Right lobe of liver (tissue), 6 donors: Measurements from ENCODE around the gene PTPRD. TPM values are rescaled to one million over a fixed set of nuclear protein-coding genes. Genes with fewer than 3 reads are reported as not detected.

ENCODE experiments used
- ATAC-seq, 4 donors: fragments of 200-7000 bp; cut with Tn5 transposase; one replicate each; pipeline ENCODE4 v1.9.1; 2020; ENCODE audit warnings: mild to moderate bottlenecking in 4 of 4, moderate library complexity in 4 of 4
- DNase-seq, 3 donors: peaks; one replicate each; pipeline ENCODE4 v3.0.0-alpha.2; 2020
- H3K27ac ChIP-seq, 3 donors: fragments of 200-600 bp; one replicate each; pipeline ENCODE4 v1.8.0; 2022
- H3K27me3 ChIP-seq, 2 donors: fragments of 200-600 bp; one replicate each; pipeline ENCODE4 v1.8.0; 2022
- H3K36me3 ChIP-seq, 4 donors: fragments of 200-600 bp; sonication (generic) in 1 of 4; one replicate each; pipeline versions ENCODE4 v1.5.1 to v1.8.0; 2017 to 2022; ENCODE audit warnings: control low read depth in 1 of 4
- H3K4me1 ChIP-seq, 4 donors: fragments of 200-600 bp; sonication (generic) in 1 of 4; one replicate each; pipeline versions ENCODE4 v1.5.1 to v1.8.0; 2017 to 2022; ENCODE audit warnings: control low read depth in 1 of 4
- H3K4me3 ChIP-seq, 3 donors: fragments of 200-600 bp; one replicate each; pipeline ENCODE4 v1.8.0; 2022
- H3K9me3 ChIP-seq, 4 donors: fragments of 200-600 bp; sonication (generic) in 1 of 4; one replicate each; pipeline versions ENCODE4 v1.5.1 to v1.8.0; 2017 to 2022; ENCODE audit warnings: control low read depth in 1 of 4
- POLR2A ChIP-seq: fragments of 450-650 bp; IDR thresholded peaks from one replicate; pipeline ENCODE4 v1.6.1; 2017; ENCODE audit warnings: antibody characterized with exemption, mild to moderate bottlenecking
- WGBS: methylation state at CpG from one replicate; pipeline ENCODE4 v1.1.6; 2018; ENCODE audit warnings: low coverage, low lambda C conversion rate; ENCODE audit not compliant: insufficient coverage; ENCODE audit errors: missing lambda C conversion rate; 5-methylcytosine and 5-hydroxymethylcytosine counted together
- intact Hi-C, 2 donors: fragments of 100-400 bp; cut with DNase I; formaldehyde crosslinking; loops; one replicate each; pipeline versions ENCODE4 v1.11.2 to v1.14.1; 2022
- total RNA-seq, 6 experiments: library from RNA; depleted of rRNA in 2 of 6; stranded (reverse); fragments of >200 nt in 2 of 6; fragmentation: NEBNext Ultra II Directional in 3 of 6; extraction: Animal tissue kit (Norgen Biotek cat#: 25700) in 3 of 6; gene quantifications; one replicate each; pipeline versions ENCODE4 v1.1.0 to v1.2.4, GENCODE V29; 2016 to 2023
- TF ChIP-seq, protein P1 (sequence below), 4 donors: fragments of 200-600 bp in 3 of 4; fragments of 450-650 bp in 1 of 4; IDR thresholded peaks; one replicate each; pipeline versions ENCODE4 v1.5.1 to v1.8.0; 2016 to 2022; ENCODE audit warnings: antibody characterized with exemption in 4 of 4, mild to moderate bottlenecking in 2 of 4
- donor health status: DM: no; HTN: yes; CAD: no.
- donor health status: DM: no; HTN: no; CAD: no.
- donor health status: DM: no; HTN: no; CAD: no.
- donor health status: DM: no; HTN: yes; CAD: no.
- donor health status: DM: no; HTN: yes; CAD: no.

PTPRD gene
- total RNA-seq, 6 experiments from 2014 or later, result 5.4 to 29.8 (median 13.9) TPM

DNA sequence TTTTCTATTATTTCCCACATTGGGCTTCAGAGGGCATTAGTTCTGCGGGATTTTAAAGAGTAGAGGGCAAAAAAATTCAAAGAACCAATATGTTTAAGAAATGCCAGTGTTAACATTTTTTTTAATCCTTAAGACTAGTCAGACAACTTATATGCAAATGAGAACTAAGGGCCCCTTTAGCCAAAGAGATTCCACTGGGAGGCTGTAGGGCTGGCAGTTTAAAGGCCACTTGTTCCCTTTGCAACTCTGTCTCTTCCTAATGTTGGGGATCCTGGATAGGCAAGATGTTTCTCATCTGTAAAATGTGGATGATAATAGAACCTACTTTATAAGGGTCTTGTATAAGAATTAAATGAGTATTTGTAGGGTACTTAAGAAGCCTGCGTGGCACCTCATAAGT is 1395.9 kb downstream of the PTPRD start:
- intact Hi-C loops, result no loop called here
- 53% methylated on average over 2 of the region's 2 CpGs for WGBS
- H3K4me3 ChIP-seq, result no peak overlapping the region
- no peaks in the 10 kb centered on the region for H3K27me3 ChIP-seq
- H3K36me3 ChIP-seq, result no peaks in the 10 kb centered on the region
- TF ChIP-seq POLR2A, result no peak
- TF ChIP-seq, protein P1, sequence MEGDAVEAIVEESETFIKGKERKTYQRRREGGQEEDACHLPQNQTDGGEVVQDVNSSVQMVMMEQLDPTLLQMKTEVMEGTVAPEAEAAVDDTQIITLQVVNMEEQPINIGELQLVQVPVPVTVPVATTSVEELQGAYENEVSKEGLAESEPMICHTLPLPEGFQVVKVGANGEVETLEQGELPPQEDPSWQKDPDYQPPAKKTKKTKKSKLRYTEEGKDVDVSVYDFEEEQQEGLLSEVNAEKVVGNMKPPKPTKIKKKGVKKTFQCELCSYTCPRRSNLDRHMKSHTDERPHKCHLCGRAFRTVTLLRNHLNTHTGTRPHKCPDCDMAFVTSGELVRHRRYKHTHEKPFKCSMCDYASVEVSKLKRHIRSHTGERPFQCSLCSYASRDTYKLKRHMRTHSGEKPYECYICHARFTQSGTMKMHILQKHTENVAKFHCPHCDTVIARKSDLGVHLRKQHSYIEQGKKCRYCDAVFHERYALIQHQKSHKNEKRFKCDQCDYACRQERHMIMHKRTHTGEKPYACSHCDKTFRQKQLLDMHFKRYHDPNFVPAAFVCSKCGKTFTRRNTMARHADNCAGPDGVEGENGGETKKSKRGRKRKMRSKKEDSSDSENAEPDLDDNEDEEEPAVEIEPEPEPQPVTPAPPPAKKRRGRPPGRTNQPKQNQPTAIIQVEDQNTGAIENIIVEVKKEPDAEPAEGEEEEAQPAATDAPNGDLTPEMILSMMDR (IDR thresholded peaks at IDR 0.05), result no peak
- H3K4me1 ChIP-seq, result no peaks in the 10 kb centered on the region
- H3K9me3 ChIP-seq, result no peaks in the 10 kb centered on the region
- no peak overlapping the region for H3K27ac ChIP-seq
- DNase-seq (no peak), ATAC-seq (no peak)

DNA sequence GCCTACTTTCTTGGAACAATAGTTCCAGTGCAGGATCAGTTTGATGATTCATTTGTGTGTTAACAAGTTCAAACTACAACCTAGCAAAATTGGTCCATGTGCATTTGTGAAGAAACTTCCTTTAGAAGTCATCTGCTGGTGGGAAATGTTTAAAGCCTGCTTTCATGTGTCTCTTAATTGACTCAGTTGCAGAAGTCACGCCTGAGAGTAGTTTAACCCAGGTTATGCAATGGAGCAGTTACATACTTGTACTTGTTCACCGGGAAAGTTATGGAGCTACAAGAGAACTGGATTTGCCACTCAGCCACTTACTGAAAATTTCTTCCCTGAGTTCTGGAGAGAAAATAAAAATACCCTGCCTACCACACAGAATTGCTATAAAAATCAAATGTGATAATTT is 1397.8 kb downstream of the PTPRD start:
- no peaks in the 10 kb centered on the region for H3K4me1 ChIP-seq
- H3K27me3 ChIP-seq, result no peaks in the 10 kb centered on the region
- no peak for TF ChIP-seq POLR2A
- TF ChIP-seq, protein P1 (IDR thresholded peaks at IDR 0.05), result no peak
- DNase-seq, result no peak
- H3K4me3 ChIP-seq, result no peak overlapping the region
- intact Hi-C loops, result no loop called here
- 67% methylated on average over 2 of the region's 2 CpGs for WGBS
- ATAC-seq, result no peak
- H3K36me3 ChIP-seq, result no peaks in the 10 kb centered on the region
- H3K27ac ChIP-seq, result no peak overlapping the region
- no peaks in the 10 kb centered on the region for H3K9me3 ChIP-seq

DNA sequence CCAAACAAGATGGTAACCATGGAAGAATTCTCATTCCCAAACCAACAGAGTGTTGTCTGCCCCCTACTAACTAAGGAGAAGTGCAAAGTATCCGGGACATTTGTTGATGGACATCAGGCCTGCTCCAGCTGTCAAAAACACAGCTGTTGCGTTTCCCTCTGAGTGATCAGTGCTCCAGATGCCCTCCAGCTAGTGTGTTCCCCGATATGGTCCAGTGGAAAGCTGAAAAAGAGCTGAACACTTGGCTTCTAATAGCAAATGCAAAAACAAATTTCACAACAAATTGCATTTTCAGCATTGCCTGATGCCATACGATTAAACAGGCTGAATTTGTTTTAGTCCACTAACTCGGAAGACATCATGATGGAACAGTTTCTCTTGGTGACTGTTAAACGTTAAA is 1398.7 kb downstream of the PTPRD start:
- ATAC-seq (no peak), DNase-seq (no peak)
- Histone ChIP-seq H3K4me1 (no peaks in the 10 kb centered on the region), H3K36me3 (no peaks in the 10 kb centered on the region), H3K27me3 (no peaks in the 10 kb centered on the region), H3K9me3 (no peaks in the 10 kb centered on the region), H3K4me3 (no peak overlapping the region), H3K27ac (no peak overlapping the region)
- intact Hi-C loops, result no loop called here
- 47% methylated on average over 6 of the region's 6 CpGs for WGBS
- TF ChIP-seq POLR2A, result no peak
- TF ChIP-seq, protein P1 (IDR thresholded peaks at IDR 0.05), result no peak

DNA sequence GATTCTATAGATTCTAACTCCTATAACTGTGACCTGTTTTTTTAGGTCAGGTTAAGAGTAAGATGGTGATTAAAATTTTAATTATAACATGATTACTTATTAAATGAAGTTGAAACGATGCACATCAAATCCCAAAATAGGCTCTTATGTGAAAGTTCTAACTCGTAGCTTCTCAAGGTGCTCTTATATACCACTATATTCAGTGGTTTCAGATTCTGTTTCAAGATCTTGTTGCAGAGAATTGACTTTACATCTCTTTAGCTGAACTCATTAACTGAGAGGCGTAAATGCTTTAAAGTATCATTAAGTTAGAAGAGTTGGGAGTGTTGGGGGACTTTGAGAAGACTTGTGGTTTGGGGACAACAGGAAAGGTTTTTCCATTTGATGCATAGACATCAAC is 1399.8 kb downstream of the PTPRD start:
- no peaks in the 10 kb centered on the region for H3K4me1 ChIP-seq
- no peaks in the 10 kb centered on the region for H3K27me3 ChIP-seq
- DNase-seq, result no peak
- H3K9me3 ChIP-seq, result no peaks in the 10 kb centered on the region
- no peak overlapping the region for H3K27ac ChIP-seq
- no peak for ATAC-seq
- 59% methylated on average over 3 of the region's 3 CpGs for WGBS
- intact Hi-C loops, result no loop called here
- no peak for TF ChIP-seq POLR2A
- TF ChIP-seq, protein P1 (IDR thresholded peaks at IDR 0.05), result no peak
- no peaks in the 10 kb centered on the region for H3K36me3 ChIP-seq
- H3K4me3 ChIP-seq, result no peak overlapping the region

DNA sequence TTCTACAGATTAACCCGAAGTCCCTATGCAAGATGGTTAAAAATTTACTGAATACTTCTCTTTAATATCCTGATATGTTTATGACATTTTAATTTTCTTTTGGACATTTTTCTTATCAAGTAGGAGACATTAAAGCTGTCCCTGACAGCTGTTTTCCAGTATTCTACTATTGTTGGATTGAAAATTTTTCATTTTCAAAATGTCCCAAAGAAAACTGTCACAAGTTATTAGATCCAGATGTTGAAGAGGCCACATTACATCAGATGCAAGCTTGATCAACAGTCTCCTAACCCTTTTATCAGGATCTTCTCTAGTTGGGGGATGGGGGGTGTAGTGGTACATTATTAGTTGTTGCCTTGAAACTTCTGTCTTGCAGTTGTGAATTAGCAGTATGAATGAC is 1410.5 kb downstream of the PTPRD start:
- no peak overlapping the region for H3K27ac ChIP-seq
- TF ChIP-seq, protein P1 (IDR thresholded peaks at IDR 0.05), result no peak
- no peak for TF ChIP-seq POLR2A
- intact Hi-C loops, result no loop called here
- H3K9me3 ChIP-seq, result no peaks in the 10 kb centered on the region
- DNase-seq (no peak), ATAC-seq (no peak)
- no peaks in the 10 kb centered on the region for H3K4me1 ChIP-seq
- no peaks in the 10 kb centered on the region for H3K36me3 ChIP-seq
- H3K27me3 ChIP-seq, result no peaks in the 10 kb centered on the region
- no peak overlapping the region for H3K4me3 ChIP-seq
- WGBS, result 21% methylated on average over 1 of the region's 1 CpG
